Measurements from ENCODE around the gene WDR86. TPM values are rescaled to one million over a fixed set of nuclear protein-coding genes. Genes with fewer than 3 reads are reported as not detected.

WDR86 gene
- polyA plus RNA-seq, 1 donor (not counting 4 experiments of a cell fraction or from before 2014, with no cell fraction given) = not detected

DNA sequence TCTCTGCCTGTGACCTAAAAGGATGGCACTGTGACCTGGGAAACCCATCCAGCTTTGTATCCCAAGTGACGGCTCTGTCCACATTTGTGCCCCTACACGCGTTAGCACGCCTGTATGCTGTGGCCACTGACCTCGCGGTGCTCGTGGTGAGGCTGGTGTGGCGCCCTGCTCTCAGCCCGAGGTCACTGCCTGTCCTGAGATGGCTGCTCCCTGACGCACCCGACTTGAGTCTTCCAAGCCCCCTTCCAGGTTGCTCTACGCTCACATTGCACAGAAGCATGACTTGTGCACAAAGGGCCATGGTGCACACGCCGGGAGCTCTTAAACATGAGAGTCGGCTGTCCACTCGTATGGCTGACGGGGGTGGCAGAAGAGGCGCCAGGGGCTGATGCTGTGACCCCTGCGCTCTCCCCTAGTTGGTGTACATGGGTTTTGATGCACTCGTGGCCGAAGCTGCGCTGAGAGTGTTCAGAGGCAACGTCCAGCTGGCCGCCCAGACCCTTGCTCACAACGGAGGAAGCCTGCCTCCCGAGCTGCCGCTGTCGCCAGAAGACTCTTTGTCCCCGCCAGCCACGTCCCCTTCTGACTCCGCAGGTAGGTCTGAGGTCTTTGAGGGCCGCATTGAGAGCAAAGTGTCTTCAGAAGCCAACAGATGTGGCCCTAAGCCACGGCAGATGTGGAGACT lies 33.5 kb downstream of the WDR86 start:
- Histone ChIP-seq H3K36me3 (ENCODE audit: control insufficient read depth in 2 of 2, extremely low read depth in 1 of 2, insufficient read depth in 2 of 2, low read length in 2 of 2) (peaks cover 3 to 23% of the 10 kb centered on the region in 2 experiments), H3K9ac (ENCODE audit: control insufficient read depth, extremely low read depth, insufficient read depth, low read length) (no peak overlapping the region), H3K4me1 (ENCODE audit: control insufficient read depth, extremely low read depth, insufficient read depth, low read length) (no peaks in the 10 kb centered on the region), H3K27me3 (ENCODE audit: control insufficient read depth, extremely low read depth, insufficient read depth, low read length) (peaks cover 8% of the 10 kb centered on the region), H3K9me3 (ENCODE audit: control insufficient read depth, low read depth, low read length) (no peaks in the 10 kb centered on the region), H3K27ac (ENCODE audit: control insufficient read depth, insufficient read depth, low read length) (no peak overlapping the region), H3K9me1 (ENCODE audit: control insufficient read depth, extremely low read depth, insufficient read depth, low read length) (no peaks in the 10 kb centered on the region), H3K79me2 (ENCODE audit: control insufficient read depth, insufficient read depth, low read length) (no peaks in the 10 kb centered on the region), H3K4me2 (ENCODE audit: control insufficient read depth, extremely low read depth, insufficient read depth, low read depth, low read length) (no peak overlapping the region), H2AFZ (ENCODE audit: control insufficient read depth, low read length) (no peak overlapping the region), H4K20me1 (ENCODE audit: control insufficient read depth, extremely low read depth, insufficient read depth, low read length) (no peaks in the 10 kb centered on the region), H3K4me3 (ENCODE audit: control insufficient read depth in 2 of 3, extremely low read depth in 1 of 3, insufficient read depth in 2 of 3, low read depth in 1 of 3, low read length in 3 of 3) (no peak overlapping the region)
- dilution Hi-C loops (cut with MboI; ENCODE audit: extremely low pct_ligation_motif_present, low sequenced_read_pairs) = no loop called here
- TF ChIP-seq EZH2 (IDR thresholded peaks at IDR 0.05; ENCODE audit: low read length) = no peak
- TF ChIP-seq, protein P1, sequence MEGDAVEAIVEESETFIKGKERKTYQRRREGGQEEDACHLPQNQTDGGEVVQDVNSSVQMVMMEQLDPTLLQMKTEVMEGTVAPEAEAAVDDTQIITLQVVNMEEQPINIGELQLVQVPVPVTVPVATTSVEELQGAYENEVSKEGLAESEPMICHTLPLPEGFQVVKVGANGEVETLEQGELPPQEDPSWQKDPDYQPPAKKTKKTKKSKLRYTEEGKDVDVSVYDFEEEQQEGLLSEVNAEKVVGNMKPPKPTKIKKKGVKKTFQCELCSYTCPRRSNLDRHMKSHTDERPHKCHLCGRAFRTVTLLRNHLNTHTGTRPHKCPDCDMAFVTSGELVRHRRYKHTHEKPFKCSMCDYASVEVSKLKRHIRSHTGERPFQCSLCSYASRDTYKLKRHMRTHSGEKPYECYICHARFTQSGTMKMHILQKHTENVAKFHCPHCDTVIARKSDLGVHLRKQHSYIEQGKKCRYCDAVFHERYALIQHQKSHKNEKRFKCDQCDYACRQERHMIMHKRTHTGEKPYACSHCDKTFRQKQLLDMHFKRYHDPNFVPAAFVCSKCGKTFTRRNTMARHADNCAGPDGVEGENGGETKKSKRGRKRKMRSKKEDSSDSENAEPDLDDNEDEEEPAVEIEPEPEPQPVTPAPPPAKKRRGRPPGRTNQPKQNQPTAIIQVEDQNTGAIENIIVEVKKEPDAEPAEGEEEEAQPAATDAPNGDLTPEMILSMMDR (optimal IDR thresholded peaks at IDR 0.05 in 1 of 3, IDR thresholded peaks at IDR 0.05 in 1 of 3, conservative IDR thresholded peaks at IDR 0.05 in 1 of 3; ENCODE audit: extremely low read depth in 1 of 3, insufficient read depth in 2 of 3, low read length in 3 of 3) = no peak
- DNase-seq (ENCODE audit: low read depth, low spot score) (no peak), FAIRE-seq (no peak)

- Histone ChIP-seq H2AFZ (ENCODE audit: control insufficient read depth, low read length) (no peak overlapping the region), H3K9me1 (ENCODE audit: control insufficient read depth, extremely low read depth, insufficient read depth, low read length) (no peaks in the 10 kb centered on the region), H3K9me3 (ENCODE audit: control insufficient read depth, low read depth, low read length) (no peaks in the 10 kb centered on the region), H3K36me3 (ENCODE audit: control insufficient read depth in 2 of 2, extremely low read depth in 1 of 2, insufficient read depth in 2 of 2, low read length in 2 of 2) (peaks cover 3 to 24% of the 10 kb centered on the region in 2 experiments), H3K4me3 (ENCODE audit: control insufficient read depth in 2 of 3, extremely low read depth in 1 of 3, insufficient read depth in 2 of 3, low read depth in 1 of 3, low read length in 3 of 3) (no peak overlapping the region), H3K27me3 (ENCODE audit: control insufficient read depth, extremely low read depth, insufficient read depth, low read length) (peaks cover 1% of the 10 kb centered on the region), H4K20me1 (ENCODE audit: control insufficient read depth, extremely low read depth, insufficient read depth, low read length) (no peaks in the 10 kb centered on the region), H3K9ac (ENCODE audit: control insufficient read depth, extremely low read depth, insufficient read depth, low read length) (no peak overlapping the region), H3K4me1 (ENCODE audit: control insufficient read depth, extremely low read depth, insufficient read depth, low read length) (no peaks in the 10 kb centered on the region), H3K27ac (ENCODE audit: control insufficient read depth, insufficient read depth, low read length) (no peak overlapping the region), H3K4me2 (ENCODE audit: control insufficient read depth, extremely low read depth, insufficient read depth, low read depth, low read length) (no peak overlapping the region), H3K79me2 (ENCODE audit: control insufficient read depth, insufficient read depth, low read length) (no peaks in the 10 kb centered on the region)
- dilution Hi-C loops (cut with MboI; ENCODE audit: extremely low pct_ligation_motif_present, low sequenced_read_pairs) = no loop called here
- FAIRE-seq (no peak), DNase-seq (ENCODE audit: low read depth, low spot score) (no peak)
- TF ChIP-seq EZH2 (IDR thresholded peaks at IDR 0.05; ENCODE audit: low read length) = no peak
- TF ChIP-seq, protein P1 (optimal IDR thresholded peaks at IDR 0.05 in 1 of 3, IDR thresholded peaks at IDR 0.05 in 1 of 3, conservative IDR thresholded peaks at IDR 0.05 in 1 of 3; ENCODE audit: extremely low read depth in 1 of 3, insufficient read depth in 2 of 3, low read length in 3 of 3) = no peak
Observed at GRCh38 chr7:151375530-151376217, 34.2 kb downstream of the WDR86 start.
